HG02943 (cell line): Measurements from ENCODE around the gene WEE2.
"Not testable (repeated sequence)": the region's sequence is repeated elsewhere in the genome, so short reads cannot be mapped to it uniquely, and the experiment has no call there.

Source experiments
- ATAC-seq: cut with Tn5 transposase; IDR thresholded peaks from one replicate; pipeline ENCODE4 v1.9.1; 2021; ENCODE audit warnings: mild to moderate bottlenecking, low read depth, moderate library complexity; ENCODE audit not compliant: unreplicated experiment

The WEE2 gene

DNA sequence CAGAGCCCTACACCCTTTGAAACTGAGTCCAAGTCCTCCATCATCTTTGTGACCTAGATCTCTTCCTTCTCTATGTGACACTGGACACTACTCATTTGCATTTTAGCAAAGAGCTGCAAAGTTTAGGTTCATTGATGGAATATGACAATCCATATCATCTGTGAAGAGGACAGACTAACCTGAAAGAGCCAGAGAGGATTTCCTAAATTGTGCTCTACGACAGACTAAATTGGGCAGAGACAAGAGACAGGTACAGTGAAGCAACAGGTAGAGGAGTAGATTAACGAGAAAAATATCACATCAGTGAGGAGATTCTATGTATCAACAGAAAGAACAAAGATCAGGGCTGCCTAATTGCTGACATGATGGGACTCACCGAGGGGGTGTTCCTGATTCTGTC is 55.6 kb downstream of the WEE2 start, which contains the start of gene TAS2R3:
TAS2R3 (plus strand) TSS at position 301 of the 400 bp plus-strand sequence; CDS start at position 363, 62 bp downstream.
- ATAC-seq: no peak

GRCh38 chr7:141770083-141770583 is 62.0 kb downstream of the WEE2 start:
- ATAC-seq: not testable (repeated sequence)

GRCh38 chr7:141776374-141776773 is 68.2 kb downstream of the WEE2 start, which contains the start of gene TAS2R4:
Gene TAS2R4 (plus strand): TSS chr7:141776674. CDS start chr7:141778489, 1,815 bp downstream.
- no peak for ATAC-seq
